ENCODE data around the gene RPL19.

GRCh38 chr17:39198186-39198566, 1.9 kb upstream of the RPL19 start:
- TF ChIP-seq EZH2 (IDR thresholded peaks at IDR 0.05; ENCODE audit: borderline replicate concordance, low read depth, low read length, severe bottlenecking) = no peak
- TF ChIP-seq CTCF (IDR thresholded peaks at IDR 0.05; ENCODE audit: extremely low read depth in 1 of 2, insufficient read depth in 1 of 2, low read depth in 1 of 2, low read length in 2 of 2) = no peak
- no peak for TF ChIP-seq MAX (IDR thresholded peaks at IDR 0.05; ENCODE audit: insufficient read depth, insufficient read length)
- TF ChIP-seq POLR2A (IDR thresholded peaks at IDR 0.05; ENCODE audit: low read depth, low read length) = no peak
- TF ChIP-seq POLR2AphosphoS5 (IDR thresholded peaks at IDR 0.05; ENCODE audit: insufficient read depth, low read depth, low read length) = no peak
